Panc1 (cell line): ENCODE data around the gene ALLC. TPM values are rescaled to one million over a fixed set of nuclear protein-coding genes. Genes with fewer than 3 reads are reported as not detected.
A peak's percentile ranks its signal among the peaks of the same experiment; 100 is the strongest.

Experiments
- ATAC-seq: fragments of 200-7000 bp; cut with Tn5 transposase; 2 replicates; pipeline ENCODE4 v1.9.1; 2020; ENCODE audit warnings: mild to moderate bottlenecking, moderate library complexity
- BruUV-seq: library from RNA; stranded (reverse); fragments of 400-500 nt; replicated peaks from 2 replicates; lab custom pipeline; 2021; lab: Mats Ljungman, UMichigan
- CTCF ChIA-PET: fragments of 300-600 bp; sonication (Branson Sonifier 250); formaldehyde crosslinking; loops from one replicate; lab custom pipeline; 2022; ENCODE audit warnings: antibody characterized with exemption; lab: Charles Lee
- POLR2A ChIA-PET: fragments of 300-600 bp; sonication (Branson Sonifier 250); formaldehyde crosslinking; loops from one replicate; lab custom pipeline; 2022; ENCODE audit warnings: antibody characterized with exemption; lab: Charles Lee
- DNase-seq: peaks from one replicate; pipeline ENCODE4 v3.0.0-alpha.2; 2010; ENCODE audit warnings: low read depth, low spot score
- H3K27ac ChIP-seq: 2 replicates; pipeline ENCODE4 v1.5.1; 2011; ENCODE audit warnings: mild to moderate bottlenecking, low read length, inconsistent platforms
- H3K27me3 ChIP-seq: fragments of 200-500 bp; sonication (Bioruptor generic); 2 replicates; pipeline ENCODE4 v1.6.0; 2014; ENCODE audit warnings: low read length, inconsistent platforms; ENCODE audit not compliant: control insufficient read depth, insufficient read depth
- H3K36me3 ChIP-seq: fragments of 200-500 bp; sonication (Bioruptor generic); 2 replicates; pipeline ENCODE4 v1.5.1; 2014; ENCODE audit warnings: inconsistent platforms, mild to moderate bottlenecking, low read length, moderate library complexity; ENCODE audit not compliant: control insufficient read depth, insufficient read depth
- H3K4me1 ChIP-seq: 2 replicates; pipeline ENCODE4 v1.5.1; 2011; ENCODE audit warnings: inconsistent platforms, mild to moderate bottlenecking, low read length, moderate library complexity; ENCODE audit not compliant: control insufficient read depth, insufficient read depth
- H3K4me3 ChIP-seq, 2 experiments: 2 replicates each; pipeline ENCODE4 v1.5.1; 2011 to 2012; ENCODE audit warnings: low read depth in 2 of 2, low read length in 2 of 2, mild to moderate bottlenecking in 2 of 2, inconsistent platforms in 1 of 2, moderate library complexity in 1 of 2
- H3K9me3 ChIP-seq: fragments of 200-500 bp; sonication (Bioruptor generic); 2 replicates; pipeline ENCODE4 v1.5.1; 2014; ENCODE audit warnings: low read depth, mild to moderate bottlenecking, inconsistent platforms, low read length, moderate library complexity; ENCODE audit not compliant: control insufficient read depth, insufficient read depth
- CTCF ChIP-seq: fragments of 450-650 bp; IDR thresholded peaks from 2 replicates; pipeline ENCODE4 v1.5.1; 2017; ENCODE audit warnings: mild to moderate bottlenecking
- POLR2AphosphoS5 ChIP-seq: IDR thresholded peaks from 2 replicates; pipeline ENCODE4 v1.6.1; 2012; ENCODE audit warnings: mild to moderate bottlenecking, low read depth, low read length, moderate library complexity
- SIN3A ChIP-seq: IDR thresholded peaks from 2 replicates; pipeline ENCODE4 v1.6.1; 2012; ENCODE audit warnings: low read depth, mild to moderate bottlenecking, low read length, moderate library complexity, borderline replicate concordance; ENCODE audit not compliant: insufficient read depth
- TCF7L2 ChIP-seq: IDR thresholded peaks from 2 replicates; pipeline ENCODE4 v1.6.1; 2011; ENCODE audit warnings: mild to moderate bottlenecking, low read depth, low read length, inconsistent platforms
- in situ Hi-C: cut with HindIII; loops from 2 replicates; pipeline ENCODE4 v1.10.0; 2016; ENCODE audit warnings: low sequenced_read_pairs, low pct_unique_long_range_greater_than_20kb
- intact Hi-C: fragments of 100-400 bp; cut with micrococcal nuclease; formaldehyde crosslinking; loops from one replicate; pipeline ENCODE4 v1.10.0; 2022; ENCODE audit not compliant: unreplicated experiment
- total RNA-seq: library from RNA; stranded (reverse); gene quantifications from one replicate; pipeline ENCODE4 v1.2.1, GENCODE V29; 2021; ENCODE audit not compliant: unreplicated experiment
- TF ChIP-seq, protein P1 (sequence below), 2 experiments: IDR thresholded peaks; 2 replicates each; pipeline ENCODE4 v1.6.1; 2011 to 2012; ENCODE audit warnings: low read depth in 2 of 2, control low read depth in 1 of 2, low read length in 1 of 2, mild to moderate bottlenecking in 1 of 2, moderate library complexity in 1 of 2; ENCODE audit not compliant: insufficient read depth in 1 of 2

Gene ALLC
- total RNA-seq, 1 experiment from 2014 or later, result not detected

- no peak overlapping the region for H3K27ac ChIP-seq
- no peaks in the 10 kb centered on the region for H3K36me3 ChIP-seq
- no peaks in the 10 kb centered on the region for H3K4me1 ChIP-seq
- POLR2A ChIA-PET, result no interaction called here
- ATAC-seq (0 out of 2 replicates have a peak, but pooled peaks have one; percentile 62), DNase-seq (no peak)
- H3K27me3 ChIP-seq, result no peaks in the 10 kb centered on the region
- intact Hi-C loops, result no loop called here
- TF ChIP-seq TCF7L2 (no peak), POLR2AphosphoS5 (no peak), SIN3A (no peak), CTCF (no peak; the same call in 1 of the 2 replicates)
- TF ChIP-seq, protein P1, sequence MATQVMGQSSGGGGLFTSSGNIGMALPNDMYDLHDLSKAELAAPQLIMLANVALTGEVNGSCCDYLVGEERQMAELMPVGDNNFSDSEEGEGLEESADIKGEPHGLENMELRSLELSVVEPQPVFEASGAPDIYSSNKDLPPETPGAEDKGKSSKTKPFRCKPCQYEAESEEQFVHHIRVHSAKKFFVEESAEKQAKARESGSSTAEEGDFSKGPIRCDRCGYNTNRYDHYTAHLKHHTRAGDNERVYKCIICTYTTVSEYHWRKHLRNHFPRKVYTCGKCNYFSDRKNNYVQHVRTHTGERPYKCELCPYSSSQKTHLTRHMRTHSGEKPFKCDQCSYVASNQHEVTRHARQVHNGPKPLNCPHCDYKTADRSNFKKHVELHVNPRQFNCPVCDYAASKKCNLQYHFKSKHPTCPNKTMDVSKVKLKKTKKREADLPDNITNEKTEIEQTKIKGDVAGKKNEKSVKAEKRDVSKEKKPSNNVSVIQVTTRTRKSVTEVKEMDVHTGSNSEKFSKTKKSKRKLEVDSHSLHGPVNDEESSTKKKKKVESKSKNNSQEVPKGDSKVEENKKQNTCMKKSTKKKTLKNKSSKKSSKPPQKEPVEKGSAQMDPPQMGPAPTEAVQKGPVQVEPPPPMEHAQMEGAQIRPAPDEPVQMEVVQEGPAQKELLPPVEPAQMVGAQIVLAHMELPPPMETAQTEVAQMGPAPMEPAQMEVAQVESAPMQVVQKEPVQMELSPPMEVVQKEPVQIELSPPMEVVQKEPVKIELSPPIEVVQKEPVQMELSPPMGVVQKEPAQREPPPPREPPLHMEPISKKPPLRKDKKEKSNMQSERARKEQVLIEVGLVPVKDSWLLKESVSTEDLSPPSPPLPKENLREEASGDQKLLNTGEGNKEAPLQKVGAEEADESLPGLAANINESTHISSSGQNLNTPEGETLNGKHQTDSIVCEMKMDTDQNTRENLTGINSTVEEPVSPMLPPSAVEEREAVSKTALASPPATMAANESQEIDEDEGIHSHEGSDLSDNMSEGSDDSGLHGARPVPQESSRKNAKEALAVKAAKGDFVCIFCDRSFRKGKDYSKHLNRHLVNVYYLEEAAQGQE (IDR thresholded peaks at IDR 0.05; ENCODE audit: insufficient read depth in 1 of 2, low read depth in 2 of 2, low read length in 1 of 2), result no peak
- in situ Hi-C loops, result no loop called here
- H3K4me3 ChIP-seq, result no peak overlapping the region
- no TSS peak for BruUV-seq
- H3K9me3 ChIP-seq, result no peaks in the 10 kb centered on the region
- CTCF ChIA-PET, result no interaction called here
These were observed 31.0 kb upstream of the ALLC start for GRCh38 chr2:3626812-3627499.

GRCh38 chr2:3627500-3628100 is 30.4 kb upstream of the ALLC start:
- no TSS peak for BruUV-seq
- ATAC-seq, result no peak

More at GRCh38 chr2:3627500-3628100, 30.4 kb upstream of the ALLC start:
- POLR2A ChIA-PET, result no interaction called here
- intact Hi-C loops (no loop called here), in situ Hi-C loops (no loop called here)
- Histone ChIP-seq H3K9me3 (no peaks in the 10 kb centered on the region), H3K4me3 (no peak overlapping the region), H3K27ac (no peak overlapping the region), H3K36me3 (no peaks in the 10 kb centered on the region), H3K27me3 (no peaks in the 10 kb centered on the region), H3K4me1 (no peaks in the 10 kb centered on the region)
- DNase-seq, result no peak
- CTCF ChIA-PET, result no interaction called here
- TF ChIP-seq, protein P1 (IDR thresholded peaks at IDR 0.05; ENCODE audit: insufficient read depth in 1 of 2, low read depth in 2 of 2, low read length in 1 of 2), result no peak
- TF ChIP-seq CTCF (no peak), POLR2AphosphoS5 (no peak), SIN3A (no peak), TCF7L2 (no peak)
